NCI-H748 (cell line): ENCODE results near the gene PLA2G4B.
A peak's percentile ranks its signal among the peaks of the same experiment; 100 is the strongest.

Source experiments
- DNase-seq: peaks from one replicate; lab custom pipeline; 2025; ENCODE audit not compliant: unreplicated experiment; lab: John Stamatoyannopoulos, UW

PLA2G4B gene

GRCh38 chr15:41869770-41870688, 31.4 kb downstream of the PLA2G4B start:
- no peak for DNase-seq

- DNase-seq: no peak
Measured at GRCh38 chr15:41870689-41871081, 32.0 kb downstream of the PLA2G4B start.

- DNase-seq: no peak
Measured at GRCh38 chr15:41871175-41871905, 32.7 kb downstream of the PLA2G4B start.

GRCh38 chr15:41872166-41872747, 33.6 kb downstream of the PLA2G4B start:
- DNase-seq: no peak

- no peak for DNase-seq
Measured at GRCh38 chr15:41873711-41874110, 35.1 kb downstream of the PLA2G4B start.

GRCh38 chr15:41874736-41875135, 36.1 kb downstream of the PLA2G4B start:
- DNase-seq: no peak

- no peak for DNase-seq
Measured at GRCh38 chr15:41876007-41876406, 37.4 kb downstream of the PLA2G4B start.

- DNase-seq: no peak
Measured at GRCh38 chr15:41876689-41877088, 38.0 kb downstream of the PLA2G4B start.

GRCh38 chr15:41877631-41878354, 39.1 kb downstream of the PLA2G4B start:
- no peak for DNase-seq

- no peak for DNase-seq
Measured at GRCh38 chr15:41878355-41878699, 39.7 kb downstream of the PLA2G4B start.

- no peak for DNase-seq
Measured at GRCh38 chr15:41879321-41879845, 40.7 kb downstream of the PLA2G4B start.

- no peak for DNase-seq
Measured at GRCh38 chr15:41880156-41880877, 41.7 kb downstream of the PLA2G4B start.

GRCh38 chr15:41881086-41881485, 42.4 kb downstream of the PLA2G4B start:
- DNase-seq: no peak

- no peak for DNase-seq
Measured at GRCh38 chr15:41881550-41881919, 42.9 kb downstream of the PLA2G4B start.

GRCh38 chr15:41881920-41882688, 43.5 kb downstream of the PLA2G4B start:
- DNase-seq: peak; percentile 18

GRCh38 chr15:41882689-41883483, 44.2 kb downstream of the PLA2G4B start:
- DNase-seq: no peak

GRCh38 chr15:41883484-41883825, 44.8 kb downstream of the PLA2G4B start:
- no peak for DNase-seq

GRCh38 chr15:41884458-41884857, 45.8 kb downstream of the PLA2G4B start:
- no peak for DNase-seq

- no peak for DNase-seq
Measured at GRCh38 chr15:41885321-41885720, 46.7 kb downstream of the PLA2G4B start.
